HS-5 (cell line): ENCODE measurements around the gene COX10.
A peak's percentile ranks its signal among the peaks of the same experiment; 100 is the strongest.
"Not testable (repeated sequence)": the region's sequence is repeated elsewhere in the genome, so short reads cannot be mapped to it uniquely, and the experiment has no call there.

Source experiments
- DNase-seq: peaks from one replicate; pipeline ENCODE4 v3.0.0-alpha.2; 2012; ENCODE audit warnings: low read depth

The COX10 gene

DNA sequence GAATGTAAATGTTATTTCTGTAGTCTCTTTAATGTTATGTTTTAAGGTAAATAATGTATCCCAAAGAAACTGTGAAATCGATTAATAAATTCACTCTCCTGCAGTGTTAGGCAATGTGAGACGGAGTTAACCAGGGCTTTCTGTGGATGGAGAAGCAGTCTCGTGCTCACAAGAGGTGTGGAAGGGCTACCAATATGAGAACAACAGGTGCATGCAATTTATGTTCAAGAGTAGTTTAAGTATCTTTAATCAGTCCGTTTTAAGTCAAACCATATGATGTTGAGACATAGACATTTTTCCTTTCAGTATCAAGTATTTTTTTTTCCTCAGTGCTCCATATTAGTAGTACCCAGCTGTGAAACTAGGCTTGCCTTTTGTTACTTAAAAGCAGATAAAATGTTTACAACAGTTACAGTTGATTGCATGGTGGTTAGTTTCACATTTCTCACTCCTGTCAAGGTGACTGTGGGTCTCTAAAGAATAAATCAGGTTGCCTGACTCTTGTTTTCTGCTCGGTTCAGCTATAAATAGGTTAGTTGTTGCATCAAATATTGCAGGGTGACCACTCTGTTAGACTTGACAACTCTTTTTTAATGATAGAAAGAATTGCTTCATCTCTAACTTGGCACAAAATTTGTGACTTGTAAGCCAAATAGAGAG, 54.4 kb downstream of the COX10 start:
- DNase-seq, result no peak

DNA sequence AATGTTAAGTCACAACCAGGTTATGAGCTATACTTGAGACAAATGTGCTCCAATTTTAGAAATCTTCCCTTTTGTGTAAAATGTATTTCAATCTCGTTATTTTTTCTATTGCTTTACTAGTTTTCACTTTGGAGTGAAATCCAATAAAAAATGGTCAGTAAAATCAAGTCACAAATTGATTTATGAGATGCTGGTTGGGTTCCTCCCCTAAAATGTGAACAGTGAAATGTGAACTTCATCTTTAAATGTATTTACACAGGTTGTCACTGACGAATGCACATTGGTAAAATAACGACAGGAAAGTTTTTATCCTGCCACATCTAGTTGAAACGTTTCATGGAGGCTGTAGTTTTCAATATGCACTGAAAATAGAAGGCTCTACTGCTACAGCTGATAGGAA, 55.5 kb downstream of the COX10 start:
- no peak for DNase-seq

DNA sequence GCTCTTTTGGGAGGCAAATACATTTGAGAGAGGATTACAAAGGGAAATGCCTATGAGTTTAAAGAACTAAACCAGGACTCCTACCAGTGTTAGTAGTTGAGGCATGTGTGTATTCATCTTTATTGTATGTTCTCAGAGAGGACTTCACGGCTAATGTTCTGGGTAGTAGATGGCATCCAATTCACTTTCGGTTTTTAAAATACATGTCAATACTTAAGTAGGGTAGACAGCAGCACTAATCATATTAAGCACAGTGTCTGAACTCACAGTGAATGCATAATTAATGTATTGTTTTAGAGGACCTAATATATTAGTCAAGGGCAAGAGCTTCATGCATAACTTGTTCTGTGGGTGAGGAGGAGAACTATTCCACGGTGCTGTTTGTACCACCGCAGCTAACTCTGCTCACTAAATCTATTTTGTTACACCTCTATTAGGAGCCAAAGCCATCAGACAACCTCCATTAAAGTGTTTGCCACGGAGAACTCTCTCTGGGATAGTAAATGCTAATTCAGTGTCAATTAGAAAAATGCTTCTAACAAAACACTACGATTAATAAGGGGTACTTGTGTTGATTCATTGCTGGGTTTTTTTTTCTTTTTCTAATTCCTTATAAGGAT, 56.3 kb downstream of the COX10 start:
- no peak for DNase-seq

DNA sequence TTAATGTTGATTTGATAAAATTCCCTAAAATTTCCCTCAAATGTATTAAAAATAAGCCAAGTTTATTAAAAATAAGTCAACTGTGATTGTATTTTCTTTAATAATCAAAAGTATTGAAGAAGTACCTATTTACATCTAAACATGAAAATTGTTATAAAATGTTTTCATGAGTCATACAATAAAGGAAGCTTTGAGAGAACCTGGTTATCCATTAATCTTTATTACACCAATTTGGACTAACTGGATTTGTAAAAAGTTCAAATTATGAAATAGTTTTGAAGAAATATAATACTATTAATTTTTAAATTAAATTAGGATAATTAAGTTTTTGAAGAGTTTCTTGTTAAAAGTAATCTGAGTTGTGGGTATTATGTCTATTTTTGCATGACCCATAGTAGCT, 63.8 kb downstream of the COX10 start:
- DNase-seq, result no peak

DNA sequence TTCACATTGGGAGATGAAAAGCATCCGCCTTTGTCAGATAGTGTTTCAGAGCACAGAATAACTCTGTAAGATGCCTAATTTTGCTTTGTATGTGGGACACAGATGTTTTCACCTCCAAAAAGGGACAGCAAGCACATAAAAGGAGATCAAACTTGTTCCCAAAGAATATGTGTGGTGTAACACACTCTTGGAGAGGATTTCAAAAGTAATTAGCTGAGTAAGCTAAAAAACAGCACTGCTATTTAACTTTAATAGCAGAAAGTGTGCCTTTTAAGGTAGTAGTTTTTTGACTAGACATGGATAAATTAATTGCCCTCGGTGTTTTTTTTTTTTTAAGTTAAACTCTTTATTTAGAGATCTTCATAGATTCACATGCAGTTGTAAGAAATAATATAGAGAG, 65.2 kb downstream of the COX10 start:
- DNase-seq, result no peak

DNA sequence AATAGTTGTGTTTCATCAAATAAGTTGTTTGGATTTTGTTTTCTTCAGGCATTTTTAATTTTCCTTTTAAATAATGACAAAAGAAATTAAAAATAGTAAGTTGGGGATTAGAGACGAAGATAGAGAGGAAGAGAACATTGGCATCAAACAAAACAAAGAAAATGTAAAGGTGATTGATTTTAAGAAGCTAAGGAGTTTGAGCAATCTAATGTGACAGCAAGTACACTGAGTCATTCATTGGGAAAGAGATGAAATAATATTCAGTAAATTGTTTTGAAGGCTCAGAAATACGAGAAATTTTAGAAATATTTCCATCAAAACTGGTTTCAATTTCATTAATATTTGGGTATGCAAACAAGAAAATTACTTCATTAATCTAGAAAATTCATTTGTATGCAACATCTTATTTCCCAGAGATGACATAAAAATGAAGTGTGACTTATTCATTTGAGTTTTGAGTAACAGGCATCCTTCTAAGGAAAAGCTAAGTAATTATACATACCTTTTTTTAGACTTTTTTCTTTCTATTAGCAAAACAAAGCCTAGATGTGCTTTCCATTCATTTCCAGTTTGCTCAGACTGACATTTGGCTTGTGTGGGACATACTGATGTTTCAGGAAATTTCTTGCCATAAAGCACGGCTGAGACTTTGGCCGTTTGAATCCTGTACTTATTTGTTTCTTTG, 66.7 kb downstream of the COX10 start:
- DNase-seq, result no peak

DNA sequence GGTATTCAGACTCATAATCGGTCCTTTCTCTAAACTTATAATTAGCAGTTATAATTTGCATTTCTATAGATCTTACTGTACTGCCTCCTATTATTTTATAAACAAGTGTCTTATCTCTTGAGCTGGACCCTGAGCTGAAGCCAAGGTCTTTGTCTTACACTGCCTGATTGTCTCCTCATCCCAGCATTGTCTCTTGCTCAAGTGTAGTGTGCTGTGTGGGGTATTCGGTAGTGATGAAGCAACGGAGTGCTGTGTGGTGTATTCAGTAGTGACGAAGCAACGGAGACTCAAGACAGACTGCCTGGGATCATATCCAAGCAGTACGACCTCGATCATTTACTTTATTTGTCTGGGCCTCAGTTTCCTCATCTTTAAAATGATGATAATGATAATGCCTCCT, 69.3 kb downstream of the COX10 start:
- DNase-seq, result no peak

DNA sequence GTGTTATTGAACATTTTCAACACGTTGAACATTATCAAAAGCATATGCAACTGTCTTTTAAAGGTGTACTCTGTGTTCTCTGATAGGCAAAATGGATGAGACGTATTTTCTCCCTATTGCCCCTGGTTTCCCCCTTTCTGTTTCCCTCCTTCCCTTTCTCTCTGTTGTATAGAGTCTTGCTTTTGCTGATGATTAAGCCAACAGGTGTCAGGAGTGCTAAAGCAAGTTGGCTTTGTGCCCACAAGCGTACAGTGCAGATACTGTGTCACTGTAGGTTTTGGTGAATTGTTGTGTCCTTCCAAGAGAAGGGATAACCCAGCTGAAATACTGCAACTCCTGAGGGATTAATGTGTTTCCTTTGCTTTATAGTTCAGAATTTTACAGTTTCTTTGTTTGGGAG, 74.4 kb downstream of the COX10 start:
- DNase-seq, result no peak

DNA sequence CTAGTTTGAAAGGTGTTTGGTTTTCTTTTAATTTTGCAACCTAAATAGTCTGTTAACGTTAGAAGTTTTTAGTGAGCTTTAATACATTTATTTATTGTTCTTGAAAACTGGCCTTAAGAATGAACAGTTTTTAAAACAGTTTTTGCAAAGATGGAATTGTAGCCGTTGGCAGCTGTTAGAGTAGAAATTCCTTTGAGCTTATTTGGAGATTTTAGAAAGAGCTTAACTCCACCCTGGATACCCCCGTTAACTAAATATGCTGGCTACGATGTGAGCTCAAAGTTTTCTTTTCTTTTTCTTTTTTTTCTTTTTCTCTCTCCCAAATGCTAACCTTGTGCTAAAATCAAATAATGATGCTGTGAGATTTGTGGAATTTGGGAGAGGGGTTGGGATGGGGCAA, 75.2 kb downstream of the COX10 start:
- DNase-seq, result no peak

DNA sequence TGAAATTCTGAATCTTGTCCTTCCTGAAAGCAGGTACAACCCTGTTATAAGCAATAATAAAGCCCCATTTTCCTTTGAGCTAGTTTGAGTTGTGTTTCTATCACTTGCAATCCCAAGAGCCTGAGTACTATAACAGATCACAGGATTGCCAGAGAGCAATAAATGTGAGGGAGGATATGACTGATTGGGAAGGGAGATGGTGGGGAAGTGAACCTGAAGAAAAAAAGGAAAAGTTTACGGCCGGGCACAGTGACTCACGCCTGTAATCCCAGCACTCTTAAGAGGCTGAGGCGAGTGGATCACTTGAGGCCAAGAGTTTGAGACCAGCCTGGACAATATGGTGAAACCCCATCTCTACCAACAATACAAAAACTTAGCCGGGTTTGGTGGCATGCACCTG, 80.4 kb downstream of the COX10 start:
- no peak for DNase-seq

DNA sequence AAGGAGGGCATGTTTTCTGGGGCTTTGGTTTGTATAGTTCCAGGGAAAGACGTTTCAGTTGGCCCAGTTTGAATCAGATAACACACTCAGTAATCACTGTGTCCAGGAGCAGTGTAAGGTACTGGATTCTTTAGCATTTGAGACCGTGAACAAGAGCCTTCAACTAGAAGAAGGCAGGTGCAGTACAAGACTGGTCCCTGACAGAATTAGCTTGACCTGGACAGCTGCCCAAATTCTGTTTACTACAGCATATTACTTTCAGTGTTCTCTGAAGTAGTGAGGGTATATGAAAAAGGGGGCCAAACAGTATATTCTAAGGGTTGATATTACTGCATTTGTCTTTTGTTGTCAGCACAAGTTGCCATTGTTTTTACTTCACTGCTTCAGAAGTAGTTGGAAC, 81.3 kb downstream of the COX10 start:
- no peak for DNase-seq

DNA sequence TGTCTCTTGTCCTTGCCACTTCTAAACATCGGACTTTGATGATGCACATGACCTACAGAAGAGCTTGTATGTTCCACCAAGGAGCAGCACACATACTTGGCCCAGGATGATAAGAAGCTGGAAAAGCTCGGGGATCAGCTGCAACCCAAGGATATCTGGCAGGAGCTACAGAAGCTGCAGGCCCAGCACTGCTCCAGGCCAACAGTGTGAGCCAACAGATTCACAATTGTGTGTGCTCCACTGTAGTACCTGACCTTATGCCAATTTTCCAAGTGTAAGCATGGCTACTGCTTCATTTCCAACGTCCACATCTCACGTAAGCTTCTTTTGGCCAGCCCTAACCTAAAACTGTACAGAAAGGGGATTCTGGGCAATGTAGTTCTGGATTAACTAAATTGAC, 83.4 kb downstream of the COX10 start:
- no peak for DNase-seq

DNA sequence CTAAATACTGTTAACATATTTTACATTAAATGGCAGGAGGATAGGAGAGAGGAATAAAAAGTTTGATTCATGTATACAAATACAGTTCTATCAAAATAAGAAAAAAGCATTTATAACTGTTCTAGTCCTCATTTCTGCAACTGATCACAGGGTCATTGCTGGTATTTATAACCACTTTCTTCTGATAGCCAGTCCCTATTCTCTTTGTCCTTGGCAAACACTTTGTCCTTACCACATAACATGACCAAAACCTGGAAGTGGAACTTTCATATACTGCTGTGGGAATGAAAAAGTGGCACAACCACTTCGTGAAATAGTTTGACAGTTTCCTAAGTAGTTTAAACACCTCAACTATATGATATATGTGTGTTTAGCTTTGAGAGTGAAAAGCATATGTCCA, 84.1 kb downstream of the COX10 start:
- DNase-seq, result no peak

DNA sequence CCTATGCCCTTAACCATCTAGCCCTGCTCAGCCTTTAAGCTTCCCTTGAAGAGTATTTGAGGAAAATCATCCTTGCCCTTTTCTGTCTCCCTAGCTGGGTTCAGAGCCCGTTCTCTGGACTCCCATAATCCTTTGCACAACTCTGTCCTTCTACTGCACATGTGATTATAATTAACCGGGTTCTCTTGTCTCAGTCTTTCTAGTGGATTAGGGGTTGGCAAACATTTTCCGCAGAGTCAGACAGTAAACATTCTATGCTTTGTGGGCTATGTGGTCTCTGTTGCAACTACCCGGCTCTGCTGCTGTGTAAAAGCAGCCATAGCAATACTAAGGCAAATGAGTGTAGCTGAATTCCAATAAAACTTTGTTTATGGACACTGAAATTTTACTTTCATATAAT, 87.4 kb downstream of the COX10 start:
- DNase-seq, result peak; percentile 9

DNA sequence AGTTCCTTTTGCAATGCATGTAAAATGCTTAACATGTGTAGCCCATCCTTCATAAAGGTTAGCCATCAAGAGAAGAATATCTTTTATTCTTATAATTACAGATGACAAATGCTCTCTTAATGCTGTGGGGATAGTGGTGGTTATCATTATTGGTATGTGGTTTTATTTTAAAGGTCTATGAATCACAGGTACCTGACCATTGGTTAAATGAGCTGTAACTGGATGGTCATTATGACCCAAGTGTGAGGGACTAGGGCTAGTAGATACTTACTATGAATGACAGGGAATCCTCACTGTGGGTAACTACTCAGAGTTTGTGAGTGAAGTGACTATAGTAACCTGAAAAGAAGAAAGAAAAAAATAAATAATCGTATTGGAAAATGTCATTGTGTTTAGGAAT, 88.5 kb downstream of the COX10 start:
- DNase-seq, result no peak

DNA sequence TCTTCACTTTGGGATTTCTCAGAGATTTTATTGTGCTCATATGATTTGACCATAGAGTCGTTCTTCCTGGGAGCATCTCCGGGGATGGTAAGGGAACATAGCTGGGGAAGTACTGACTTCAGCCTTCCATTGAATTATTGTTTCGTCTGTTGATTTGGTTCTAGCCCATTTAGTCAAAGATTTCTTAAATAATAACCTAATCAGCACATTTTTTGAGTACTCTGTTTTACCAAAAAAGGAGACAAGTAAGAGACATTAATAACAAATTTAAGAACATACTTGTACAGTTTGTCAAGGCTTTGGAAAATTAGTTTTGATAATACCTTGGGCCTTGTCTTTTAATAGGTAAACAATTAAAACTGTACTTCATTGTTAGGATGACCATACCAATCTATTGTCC, 89.4 kb downstream of the COX10 start:
- no peak for DNase-seq

DNA sequence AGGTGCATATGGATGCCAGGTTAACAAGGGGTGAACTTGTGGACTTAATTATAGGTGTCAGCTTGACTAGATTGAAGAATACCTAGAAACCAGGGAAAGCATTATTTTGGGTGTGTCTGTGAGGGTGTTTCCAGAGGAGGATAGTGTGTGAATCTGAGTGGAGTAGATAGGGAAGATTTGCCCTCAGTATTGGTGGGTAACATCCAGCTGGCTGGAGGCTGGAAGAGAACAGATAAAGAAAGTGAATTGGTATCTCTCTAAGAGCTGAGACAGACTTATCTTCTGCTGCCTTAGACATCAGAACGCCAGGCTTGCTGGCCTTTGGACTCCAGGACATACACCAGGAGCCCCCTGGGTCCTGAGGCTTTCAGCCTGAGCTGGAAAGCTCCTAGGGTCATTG, 92.1 kb downstream of the COX10 start:
- no peak for DNase-seq

DNA sequence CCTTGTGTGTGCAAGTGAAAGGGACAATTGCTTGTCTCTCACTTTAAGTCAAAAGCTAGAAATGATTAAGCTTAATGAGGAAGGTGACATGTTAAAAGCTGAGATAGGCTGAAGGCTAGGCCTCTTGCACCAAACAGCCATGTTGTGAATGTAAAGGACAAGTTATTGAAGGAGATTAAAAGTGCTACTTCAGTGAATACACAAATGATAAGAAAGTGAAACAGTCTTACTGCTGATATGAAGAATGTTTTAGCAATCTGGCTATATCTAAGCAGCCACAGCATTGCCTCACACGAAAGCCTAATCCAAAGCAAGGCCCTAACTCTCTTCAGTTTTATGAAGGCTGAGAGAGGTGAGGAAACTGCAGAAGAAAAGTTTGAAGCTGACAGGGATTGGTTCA, 96.3 kb downstream of the COX10 start:
- no peak for DNase-seq

DNA sequence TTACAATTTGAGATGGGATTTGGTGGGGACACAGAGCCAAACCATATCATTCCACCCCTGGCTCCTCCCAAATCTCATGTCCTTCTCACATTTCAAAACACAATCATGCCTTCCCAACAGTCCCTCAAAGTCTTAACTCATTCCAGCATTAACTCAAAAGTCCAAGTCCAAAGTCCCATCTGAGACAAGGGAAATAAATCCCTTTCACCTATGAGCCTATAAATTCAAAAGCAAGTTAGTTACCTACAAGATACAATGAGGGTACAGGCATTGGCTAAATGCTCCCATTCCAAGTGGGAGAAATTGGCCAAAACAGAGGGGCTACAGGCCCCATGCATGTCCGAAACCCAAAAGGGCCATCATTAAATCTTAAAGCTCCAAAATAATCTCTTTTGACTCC, 98.5 kb downstream of the COX10 start:
- not testable (repeated sequence) for DNase-seq

DNA sequence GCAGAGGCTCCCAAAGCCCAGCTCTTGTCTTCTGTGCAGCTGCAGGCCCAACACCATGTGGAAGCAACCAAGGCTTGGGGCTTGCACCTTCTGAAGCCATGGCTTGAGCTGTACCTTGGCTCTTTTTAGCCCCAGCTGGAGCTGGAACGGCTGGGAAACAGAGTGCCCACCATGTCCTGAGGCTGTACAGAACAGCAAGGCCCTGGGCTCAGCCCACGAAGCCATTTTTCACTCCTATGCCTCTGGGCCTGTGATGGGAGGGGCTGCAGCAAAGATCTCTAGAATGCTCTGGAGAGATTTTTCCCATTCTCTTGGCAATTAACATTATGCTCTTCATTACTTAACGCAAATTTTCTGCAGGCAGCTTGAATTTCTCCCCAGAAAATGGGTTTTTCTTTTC, 99.3 kb downstream of the COX10 start:
- no peak for DNase-seq

DNA sequence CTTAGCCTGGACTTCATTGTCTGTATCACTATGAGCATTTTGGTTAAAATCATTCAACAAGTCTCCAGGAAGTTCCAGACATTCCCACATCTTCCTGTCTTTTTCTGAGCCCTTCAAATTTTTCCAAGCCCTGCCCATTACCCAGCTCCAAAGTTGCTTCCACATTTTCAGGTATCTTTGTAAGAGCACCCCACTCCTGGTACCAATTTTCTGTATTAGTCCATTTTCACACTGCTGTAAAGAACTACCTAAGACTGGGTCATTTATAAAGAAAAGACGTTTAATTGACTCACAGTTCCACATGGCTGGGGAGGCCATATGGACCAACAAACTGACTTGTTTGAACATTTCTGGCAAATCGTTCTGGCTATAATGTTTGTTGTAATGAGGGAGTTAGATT, 100.0 kb downstream of the COX10 start:
- no peak for DNase-seq

DNA sequence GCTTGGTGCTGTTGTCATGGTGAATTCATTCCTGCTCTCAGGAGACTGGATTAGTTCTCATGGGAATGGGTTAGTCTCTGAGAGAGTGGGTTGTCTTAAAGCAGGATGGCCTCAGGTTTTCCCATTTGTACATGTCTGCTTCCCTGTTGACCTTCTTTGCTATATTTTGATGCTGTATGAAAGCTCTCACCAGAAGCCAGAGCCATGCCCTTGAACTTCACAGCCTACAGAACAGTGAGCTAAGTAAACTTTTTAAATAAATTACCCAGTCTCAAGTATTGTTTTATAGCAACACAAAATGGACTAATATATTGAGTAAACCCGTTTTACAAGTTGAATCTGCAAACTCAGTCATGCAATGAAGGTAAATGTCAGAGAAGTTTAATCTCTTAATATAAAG, 100.6 kb downstream of the COX10 start:
- no peak for DNase-seq

DNA sequence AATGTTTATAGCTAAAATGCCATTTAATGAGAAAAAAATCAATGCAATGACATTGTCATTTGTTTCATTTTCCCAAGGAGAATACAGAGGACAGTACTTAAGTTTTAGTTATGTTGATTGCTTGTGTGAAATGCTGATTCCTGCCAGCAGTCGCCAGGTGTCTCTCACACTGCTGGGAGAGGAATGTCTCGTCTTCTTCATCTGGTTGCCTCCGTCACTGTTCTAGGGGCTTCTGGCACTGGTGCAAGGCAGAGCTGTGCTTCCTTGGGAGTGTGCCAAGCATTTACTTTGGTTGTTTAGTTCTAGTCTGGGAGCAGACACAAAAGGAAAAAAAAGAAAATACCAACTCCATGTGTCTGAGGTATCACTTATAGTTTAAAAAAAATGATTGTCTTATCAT, 107.7 kb downstream of the COX10 start:
- DNase-seq, result not testable (repeated sequence)

DNA sequence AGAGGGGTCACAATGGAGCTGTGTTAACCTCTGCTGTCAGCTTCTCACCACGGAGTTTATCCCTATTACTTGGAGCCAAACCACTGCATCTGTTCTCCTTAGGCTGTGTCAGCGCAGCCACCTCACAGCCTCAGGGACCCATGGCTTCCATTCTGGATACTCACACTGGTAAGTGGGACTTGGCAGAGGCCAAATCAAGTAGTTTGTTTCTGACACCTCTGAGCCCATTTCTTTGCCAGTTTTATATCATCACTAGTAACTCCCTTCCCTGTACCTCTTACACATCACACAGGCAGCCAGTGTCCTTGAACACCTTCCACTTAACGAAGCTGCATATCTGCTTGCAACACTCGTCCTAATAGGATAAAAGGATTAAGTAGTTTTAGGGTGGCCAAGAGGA, 108.5 kb downstream of the COX10 start:
- DNase-seq, result not testable (repeated sequence)
